ENCODE results near the gene IRAG1. TPM values are rescaled to one million over a fixed set of nuclear protein-coding genes. Genes with fewer than 3 reads are reported as not detected.
A peak's percentile ranks its signal among the peaks of the same experiment; 100 is the strongest.

The IRAG1 gene
- polyA plus RNA-seq, 4 donors: 0.45 to 9.0 (median 3.0) TPM

DNA sequence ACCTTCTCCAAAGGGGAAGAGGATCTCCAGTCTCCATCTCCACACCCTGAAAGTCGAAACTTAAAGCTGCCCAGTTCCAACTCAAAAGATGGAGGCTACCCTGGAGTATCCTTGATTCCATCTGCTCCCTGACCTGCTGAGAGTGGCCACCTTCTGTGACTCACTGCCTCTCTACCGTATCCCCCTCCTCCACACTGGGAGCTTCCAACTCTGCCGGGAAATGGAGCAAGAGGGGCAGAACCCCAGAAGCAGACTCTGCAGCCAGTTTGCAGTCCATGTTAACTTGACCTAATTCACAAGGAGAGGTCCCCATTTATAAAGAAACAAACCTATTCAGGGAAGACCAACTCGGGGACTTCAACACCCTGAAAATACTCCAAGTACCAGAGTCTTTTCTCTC, 22.0 kb upstream of the IRAG1 start:
- Histone ChIP-seq H3K4me3 (ENCODE audit: low read depth in 1 of 3, low read length in 3 of 3) (no peak overlapping the region), H3K27me3 (ENCODE audit: control insufficient read depth in 3 of 3, insufficient read depth in 3 of 3, low read length in 3 of 3) (no peaks in the 10 kb centered on the region), H3K4me1 (ENCODE audit: control insufficient read depth in 3 of 3, insufficient read depth in 2 of 3, low read depth in 1 of 3, low read length in 2 of 3) (no peaks in the 10 kb centered on the region), H3K36me3 (ENCODE audit: control insufficient read depth in 3 of 3, insufficient read depth in 2 of 3, low read depth in 1 of 3, low read length in 3 of 3) (no peaks in the 10 kb centered on the region), H3K27ac (ENCODE audit: low read depth in 1 of 3, low read length in 2 of 3) (no peak overlapping the region), H3K9me3 (ENCODE audit: control insufficient read depth in 2 of 2, insufficient read depth in 1 of 2, low read depth in 1 of 2, low read length in 1 of 2) (peaks cover 0 to 3% of the 10 kb centered on the region in 2 donors)
- WGBS, 3 donors: 68 to 80% (median 77%) methylated on average over 4 of the region's 4 CpGs
- DNase-seq (no peak), FAIRE-seq (no peak)

DNA sequence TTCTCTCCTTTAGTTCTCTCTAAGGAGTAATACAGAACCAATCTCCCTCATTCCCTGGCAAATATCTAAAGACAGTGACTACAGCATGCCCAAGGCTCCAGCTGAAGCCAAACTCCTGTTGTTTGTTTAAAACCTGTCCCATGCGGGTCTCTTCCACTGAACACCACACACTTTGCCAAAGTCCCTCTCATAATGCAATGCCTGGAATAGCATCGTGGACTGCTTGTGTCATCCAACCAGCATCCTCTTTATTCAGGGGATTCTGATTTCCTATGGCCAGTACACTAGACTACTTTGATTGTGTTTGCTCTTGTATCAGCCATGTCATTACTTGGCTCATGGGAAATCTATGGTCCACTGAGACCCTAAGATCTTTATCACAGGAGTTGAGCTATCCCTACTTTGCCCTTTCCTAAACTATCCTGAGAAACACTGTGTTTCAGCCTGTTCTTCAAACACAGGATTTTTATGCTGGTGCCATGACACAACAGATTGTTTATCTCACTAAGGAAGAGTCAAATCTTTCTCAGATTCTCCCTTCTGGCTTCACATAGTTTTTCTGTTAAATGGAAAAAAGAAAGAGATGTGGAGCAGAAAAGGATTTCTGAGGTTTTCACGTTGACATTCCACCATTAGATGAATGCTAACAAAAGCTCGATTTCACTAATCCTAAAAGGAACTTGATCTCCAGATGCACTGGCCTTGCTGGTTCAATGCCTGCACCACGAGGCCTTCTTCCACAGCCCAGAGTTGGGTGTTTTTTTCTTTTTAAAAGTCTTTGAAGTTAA, 15.9 kb upstream of the IRAG1 start:
- no peak for DNase-seq
- no peak for FAIRE-seq
- 55 to 72% (median 62%) methylated on average over 5 of the region's 5 CpGs for WGBS, 3 donors
- Histone ChIP-seq H3K27me3 (ENCODE audit: control insufficient read depth in 3 of 3, insufficient read depth in 3 of 3, low read length in 3 of 3) (no peaks in the 10 kb centered on the region), H3K27ac (ENCODE audit: low read depth in 1 of 3, low read length in 2 of 3) (no peak overlapping the region), H3K36me3 (ENCODE audit: control insufficient read depth in 3 of 3, insufficient read depth in 2 of 3, low read depth in 1 of 3, low read length in 3 of 3) (no peaks in the 10 kb centered on the region), H3K4me1 (ENCODE audit: control insufficient read depth in 3 of 3, insufficient read depth in 2 of 3, low read depth in 1 of 3, low read length in 2 of 3) (no peaks in the 10 kb centered on the region), H3K4me3 (ENCODE audit: low read depth in 1 of 3, low read length in 3 of 3) (no peak overlapping the region), H3K9me3 (ENCODE audit: control insufficient read depth in 2 of 2, insufficient read depth in 1 of 2, low read depth in 1 of 2, low read length in 1 of 2) (no peaks in the 10 kb centered on the region)

DNA sequence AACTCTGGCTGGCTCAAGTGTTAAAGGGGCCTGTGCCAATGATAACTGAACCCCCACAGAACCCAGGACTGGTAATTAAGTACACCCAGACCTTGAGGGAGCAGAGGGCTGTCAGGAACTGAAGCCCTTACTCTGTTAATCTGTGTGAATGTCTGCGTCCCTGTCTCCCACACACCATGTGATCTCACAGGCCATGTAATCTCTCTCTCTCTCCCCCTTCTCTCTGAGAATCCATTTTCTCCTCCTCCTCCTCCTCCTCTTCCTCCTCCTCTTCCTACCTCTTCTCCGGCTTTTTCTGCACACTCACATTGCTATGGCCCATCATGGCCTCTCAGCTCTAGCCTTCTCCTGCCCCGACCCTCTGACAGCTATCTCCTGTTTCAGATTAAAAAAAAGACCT, 14.6 kb upstream of the IRAG1 start:
- 78 to 88% (median 86%) methylated on average over 3 of the region's 3 CpGs for WGBS, 3 donors
- FAIRE-seq (no peak), DNase-seq (no peak)
- H3K27ac ChIP-seq (ENCODE audit: low read depth in 1 of 3, low read length in 2 of 3): no peak overlapping the region
- H3K36me3 ChIP-seq (ENCODE audit: control insufficient read depth in 3 of 3, insufficient read depth in 2 of 3, low read depth in 1 of 3, low read length in 3 of 3): no peaks in the 10 kb centered on the region
- H3K4me1 ChIP-seq (ENCODE audit: control insufficient read depth in 3 of 3, insufficient read depth in 2 of 3, low read depth in 1 of 3, low read length in 2 of 3): no peaks in the 10 kb centered on the region
- H3K9me3 ChIP-seq (ENCODE audit: control insufficient read depth in 2 of 2, insufficient read depth in 1 of 2, low read depth in 1 of 2, low read length in 1 of 2): no peaks in the 10 kb centered on the region
- H3K4me3 ChIP-seq (ENCODE audit: low read depth in 1 of 3, low read length in 3 of 3): no peak overlapping the region
- no peaks in the 10 kb centered on the region for H3K27me3 ChIP-seq (ENCODE audit: control insufficient read depth in 3 of 3, insufficient read depth in 3 of 3, low read length in 3 of 3)

DNA sequence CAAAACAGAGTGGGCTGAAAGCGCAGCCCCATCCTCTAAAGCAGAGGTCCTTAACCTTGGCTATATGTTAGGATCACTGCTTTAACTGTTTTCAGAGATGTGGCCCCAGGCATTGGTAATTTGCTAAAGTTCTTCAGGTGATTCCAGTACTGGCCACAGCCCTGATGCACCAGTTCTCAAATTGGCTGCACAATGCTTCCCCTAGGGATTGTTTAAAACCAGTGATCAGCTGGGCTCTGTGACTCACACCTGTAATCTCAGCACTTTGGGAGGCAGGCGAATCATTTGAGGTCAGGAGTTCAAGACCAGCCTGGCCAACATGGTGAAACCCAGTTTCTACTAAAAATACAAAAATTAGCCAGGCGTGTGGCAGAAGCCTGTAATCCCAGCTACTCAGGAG, 8.4 kb upstream of the IRAG1 start:
- H3K36me3 ChIP-seq (ENCODE audit: control insufficient read depth in 3 of 3, insufficient read depth in 2 of 3, low read depth in 1 of 3, low read length in 3 of 3): no peaks in the 10 kb centered on the region
- peaks cover 0 to 4% of the 10 kb centered on the region in 2 donors for H3K9me3 ChIP-seq (ENCODE audit: control insufficient read depth in 2 of 2, insufficient read depth in 1 of 2, low read depth in 1 of 2, low read length in 1 of 2)
- no peak for FAIRE-seq
- H3K4me1 ChIP-seq (ENCODE audit: control insufficient read depth in 3 of 3, insufficient read depth in 2 of 3, low read depth in 1 of 3, low read length in 2 of 3): no peaks in the 10 kb centered on the region
- H3K4me3 ChIP-seq (ENCODE audit: low read depth in 1 of 3, low read length in 3 of 3): no peak overlapping the region
- no peak for DNase-seq
- 72 to 83% (median 73%) methylated on average over 3 of the region's 3 CpGs for WGBS, 3 donors
- H3K27me3 ChIP-seq (ENCODE audit: control insufficient read depth in 3 of 3, insufficient read depth in 3 of 3, low read length in 3 of 3): no peaks in the 10 kb centered on the region
- no peak overlapping the region for H3K27ac ChIP-seq (ENCODE audit: low read depth in 1 of 3, low read length in 2 of 3)

DNA sequence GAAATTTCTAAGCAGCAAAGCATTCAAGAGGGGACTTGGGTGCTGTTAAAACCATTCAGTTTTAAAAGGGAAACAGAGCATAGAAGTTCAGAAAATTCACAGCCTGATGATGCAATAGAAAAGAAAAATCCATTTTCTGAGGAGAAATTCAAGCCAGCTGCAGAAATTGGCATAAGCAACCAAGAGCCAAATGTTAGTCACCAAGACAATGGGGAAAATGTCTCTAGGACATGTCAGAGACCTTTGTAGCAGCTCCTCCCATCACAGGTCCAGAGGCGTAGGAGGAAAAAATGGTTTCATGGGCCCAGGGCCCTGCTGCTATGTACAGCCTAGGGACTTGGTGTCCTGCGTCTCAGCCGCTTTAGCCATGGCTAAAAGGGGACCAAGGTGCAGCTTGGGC, 5.5 kb upstream of the IRAG1 start:
- WGBS, 3 donors: 97 to 99% (median 98%) methylated on average over 3 of the region's 3 CpGs
- no peak for FAIRE-seq

DNA sequence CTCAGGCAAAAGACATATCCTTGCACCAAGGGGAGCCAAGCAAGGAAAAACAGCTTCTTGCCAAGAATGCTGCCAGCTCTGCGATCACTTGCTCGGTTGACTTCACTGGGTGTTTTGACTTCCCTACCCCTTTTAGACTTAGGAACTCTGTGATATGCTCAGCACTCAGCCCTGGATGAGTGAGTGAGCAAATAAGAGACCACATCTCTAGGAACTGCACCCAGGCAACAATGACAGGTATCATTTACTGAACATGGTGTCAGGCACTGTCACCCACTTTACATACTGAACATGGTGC, 3.7 kb upstream of the IRAG1 start:
- no peak overlapping the region for H3K4me3 ChIP-seq (ENCODE audit: low read depth in 1 of 3, low read length in 3 of 3)
- DNase-seq (no peak), FAIRE-seq (no peak)
- 45 to 70% (median 55%) methylated on average over 2 of the region's 2 CpGs for WGBS, 3 donors
- H3K36me3 ChIP-seq (ENCODE audit: control insufficient read depth in 3 of 3, insufficient read depth in 2 of 3, low read depth in 1 of 3, low read length in 3 of 3): no peaks in the 10 kb centered on the region
- H3K9me3 ChIP-seq (ENCODE audit: control insufficient read depth in 2 of 2, insufficient read depth in 1 of 2, low read depth in 1 of 2, low read length in 1 of 2): peaks cover 0 to 4% of the 10 kb centered on the region in 2 donors
- H3K27me3 ChIP-seq (ENCODE audit: control insufficient read depth in 3 of 3, insufficient read depth in 3 of 3, low read length in 3 of 3): no peaks in the 10 kb centered on the region
- H3K27ac ChIP-seq (ENCODE audit: low read depth in 1 of 3, low read length in 2 of 3): peak overlapping the region in 1 of 3 donors; percentile 4
- peaks cover 0 to 5% (median 0%) of the 10 kb centered on the region in 3 donors for H3K4me1 ChIP-seq (ENCODE audit: control insufficient read depth in 3 of 3, insufficient read depth in 2 of 3, low read depth in 1 of 3, low read length in 2 of 3)

More for the DNA sequence above, 5.5 kb upstream of the IRAG1 start:
- Histone ChIP-seq H3K4me3 (ENCODE audit: low read depth in 1 of 3, low read length in 3 of 3) (no peak overlapping the region), H3K27me3 (ENCODE audit: control insufficient read depth in 3 of 3, insufficient read depth in 3 of 3, low read length in 3 of 3) (no peaks in the 10 kb centered on the region), H3K36me3 (ENCODE audit: control insufficient read depth in 3 of 3, insufficient read depth in 2 of 3, low read depth in 1 of 3, low read length in 3 of 3) (no peaks in the 10 kb centered on the region), H3K27ac (ENCODE audit: low read depth in 1 of 3, low read length in 2 of 3) (no peak overlapping the region), H3K9me3 (ENCODE audit: control insufficient read depth in 2 of 2, insufficient read depth in 1 of 2, low read depth in 1 of 2, low read length in 1 of 2) (peaks cover 0 to 4% of the 10 kb centered on the region in 2 donors), H3K4me1 (ENCODE audit: control insufficient read depth in 3 of 3, insufficient read depth in 2 of 3, low read depth in 1 of 3, low read length in 2 of 3) (peaks cover 0 to 5% (median 0%) of the 10 kb centered on the region in 3 donors)
- DNase-seq: no peak

DNA sequence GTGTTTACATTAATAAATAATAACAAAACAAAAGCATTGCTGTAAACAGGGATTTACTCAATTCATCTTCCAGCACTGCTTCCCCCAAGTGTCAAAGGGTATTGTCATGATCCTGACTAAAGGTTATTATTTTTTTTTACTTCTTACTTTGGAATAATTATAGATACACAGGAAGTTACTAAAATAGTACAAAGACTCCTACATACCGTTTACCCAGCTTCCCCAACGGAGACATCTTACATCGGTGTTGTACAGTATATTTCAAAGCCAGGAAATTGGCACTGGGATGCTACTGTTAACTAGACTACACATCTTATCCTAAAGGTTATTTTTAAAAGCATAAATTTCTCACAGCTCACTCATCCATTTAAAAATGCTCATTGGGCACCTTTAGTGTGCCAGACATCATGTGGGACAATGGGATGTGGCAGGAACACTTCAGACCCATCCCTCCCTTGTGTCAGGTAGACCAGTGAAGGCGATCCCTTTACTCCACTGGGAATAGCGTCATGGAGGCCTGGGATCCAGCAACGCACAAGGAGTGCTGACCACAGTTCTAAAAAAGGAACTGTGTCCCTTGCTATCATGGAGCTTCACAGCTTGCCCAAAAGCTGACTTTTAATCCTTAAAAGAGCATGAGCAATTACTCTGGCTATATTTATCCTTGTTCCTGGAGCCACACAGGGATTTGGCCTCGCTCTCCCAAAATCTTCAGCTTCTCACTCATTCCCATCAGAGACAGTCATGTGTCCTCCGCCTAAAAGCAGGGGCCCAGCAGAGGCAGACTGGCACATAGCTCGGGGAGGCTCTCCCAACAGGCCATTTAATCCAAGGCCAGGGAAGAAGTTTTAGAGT, 3.1 kb upstream of the IRAG1 start:
- H3K36me3 ChIP-seq (ENCODE audit: control insufficient read depth in 3 of 3, insufficient read depth in 2 of 3, low read depth in 1 of 3, low read length in 3 of 3): no peaks in the 10 kb centered on the region
- H3K4me1 ChIP-seq (ENCODE audit: control insufficient read depth in 3 of 3, insufficient read depth in 2 of 3, low read depth in 1 of 3, low read length in 2 of 3): peaks cover 0 to 5% (median 0%) of the 10 kb centered on the region in 3 donors
- no peak overlapping the region for H3K4me3 ChIP-seq (ENCODE audit: low read depth in 1 of 3, low read length in 3 of 3)
- H3K9me3 ChIP-seq (ENCODE audit: control insufficient read depth in 2 of 2, insufficient read depth in 1 of 2, low read depth in 1 of 2, low read length in 1 of 2): peaks cover 0 to 4% of the 10 kb centered on the region in 2 donors
- peak overlapping the region in 1 of 3 donors; percentile 75 for H3K27ac ChIP-seq (ENCODE audit: low read depth in 1 of 3, low read length in 2 of 3)
- no peaks in the 10 kb centered on the region for H3K27me3 ChIP-seq (ENCODE audit: control insufficient read depth in 3 of 3, insufficient read depth in 3 of 3, low read length in 3 of 3)
- DNase-seq: no peak
- 67 to 90% (median 75%) methylated on average over 9 of the region's 9 CpGs for WGBS, 3 donors
- no peak for FAIRE-seq

DNA sequence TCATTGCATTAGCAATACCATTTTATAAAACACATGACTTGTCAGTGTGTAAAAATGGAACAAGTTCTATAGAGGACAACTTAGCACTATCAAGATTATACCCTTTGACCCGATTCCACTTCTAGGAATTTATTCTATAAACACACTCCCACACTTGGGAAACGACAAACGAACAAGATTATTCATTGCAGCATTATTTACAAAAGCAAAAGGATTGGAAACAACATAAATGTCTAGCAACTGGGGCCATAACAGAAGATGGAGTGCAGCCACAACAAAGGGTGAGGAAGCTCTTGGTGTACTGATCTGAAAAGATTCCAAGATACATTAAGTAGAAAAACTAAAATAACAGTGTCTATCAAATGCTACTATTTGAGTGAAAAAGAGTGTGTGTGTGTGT, 2.3 kb upstream of the IRAG1 start:
- no peaks in the 10 kb centered on the region for H3K27me3 ChIP-seq (ENCODE audit: control insufficient read depth in 3 of 3, insufficient read depth in 3 of 3, low read length in 3 of 3)
- DNase-seq (no peak), FAIRE-seq (no peak)
- 9 to 29% (median 15%) methylated on average over 3 of the region's 3 CpGs for WGBS, 3 donors
- peaks cover 0 to 4% of the 10 kb centered on the region in 2 donors for H3K9me3 ChIP-seq (ENCODE audit: control insufficient read depth in 2 of 2, insufficient read depth in 1 of 2, low read depth in 1 of 2, low read length in 1 of 2)
- H3K27ac ChIP-seq (ENCODE audit: low read depth in 1 of 3, low read length in 2 of 3): no peak overlapping the region
- no peaks in the 10 kb centered on the region for H3K36me3 ChIP-seq (ENCODE audit: control insufficient read depth in 3 of 3, insufficient read depth in 2 of 3, low read depth in 1 of 3, low read length in 3 of 3)
- no peak overlapping the region for H3K4me3 ChIP-seq (ENCODE audit: low read depth in 1 of 3, low read length in 3 of 3)
- peaks cover 0 to 5% (median 0%) of the 10 kb centered on the region in 3 donors for H3K4me1 ChIP-seq (ENCODE audit: control insufficient read depth in 3 of 3, insufficient read depth in 2 of 3, low read depth in 1 of 3, low read length in 2 of 3)
